ENCODE measurements around the gene FANCB. TPM values are rescaled to one million over a fixed set of nuclear protein-coding genes. Genes with fewer than 3 reads are reported as not detected.

FANCB gene
- total RNA-seq, 1 donor from 2014 or later = 18.8 TPM

DNA sequence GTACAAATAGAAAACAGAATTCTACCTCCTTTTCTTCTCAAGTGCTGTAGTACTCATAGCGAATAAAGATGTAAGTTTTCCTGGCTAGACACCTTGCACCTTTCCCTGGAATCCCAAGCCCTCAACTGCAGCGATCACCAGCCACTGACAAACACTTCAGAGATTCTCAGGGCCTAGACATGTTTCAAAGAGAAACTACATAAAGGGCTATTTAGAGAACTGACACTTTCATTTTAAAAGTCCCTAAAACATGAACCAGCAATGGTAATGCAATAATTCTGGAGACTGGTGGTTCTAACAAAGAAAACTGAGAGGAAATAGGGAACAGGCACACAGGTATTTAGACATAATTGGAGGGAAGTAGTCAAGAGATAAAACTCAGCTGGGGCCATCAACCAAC lies 35.7 kb downstream of the FANCB start:
- no peak for DNase-seq (ENCODE audit: low spot score)

DNA sequence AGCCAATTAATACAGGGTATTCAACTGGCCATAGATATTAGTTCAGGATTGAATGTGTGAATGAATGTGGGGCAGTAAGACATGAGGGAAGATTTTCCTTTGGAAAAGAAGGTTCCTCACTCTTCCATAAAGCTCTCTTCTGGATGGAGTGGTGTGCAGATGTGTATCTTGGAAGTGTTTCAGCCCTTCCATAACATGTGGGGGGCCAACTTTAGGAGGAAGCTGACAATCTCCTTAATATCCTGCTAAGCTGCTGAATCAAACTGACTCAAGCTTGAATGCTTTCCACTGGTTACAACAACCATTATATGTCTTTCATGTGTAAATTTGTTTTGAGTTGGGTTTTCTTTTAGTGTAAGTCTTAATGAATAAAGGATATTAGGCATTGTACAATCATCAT lies 40.3 kb downstream of the FANCB start:
- no peak for DNase-seq (ENCODE audit: low spot score)

DNA sequence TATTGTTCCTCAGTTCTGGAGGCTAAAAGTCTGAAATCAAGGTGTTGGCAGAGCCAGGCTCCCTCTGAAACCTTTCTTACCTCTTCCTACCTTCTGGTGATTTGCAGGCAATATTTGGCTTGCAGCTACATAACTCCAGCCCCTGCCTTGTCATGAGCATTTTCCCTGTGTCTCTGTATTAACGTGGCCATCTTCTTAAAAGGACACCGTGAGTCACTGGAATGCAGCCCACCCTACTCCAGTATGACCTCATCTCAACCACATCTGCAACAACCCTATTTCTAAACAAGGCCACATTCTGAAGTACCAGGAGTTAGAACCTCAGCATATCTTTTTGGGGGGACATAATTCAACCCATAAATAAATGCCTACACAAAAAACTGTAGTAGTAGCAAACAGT lies 40.7 kb downstream of the FANCB start:
- no peak for DNase-seq (ENCODE audit: low spot score)

DNA sequence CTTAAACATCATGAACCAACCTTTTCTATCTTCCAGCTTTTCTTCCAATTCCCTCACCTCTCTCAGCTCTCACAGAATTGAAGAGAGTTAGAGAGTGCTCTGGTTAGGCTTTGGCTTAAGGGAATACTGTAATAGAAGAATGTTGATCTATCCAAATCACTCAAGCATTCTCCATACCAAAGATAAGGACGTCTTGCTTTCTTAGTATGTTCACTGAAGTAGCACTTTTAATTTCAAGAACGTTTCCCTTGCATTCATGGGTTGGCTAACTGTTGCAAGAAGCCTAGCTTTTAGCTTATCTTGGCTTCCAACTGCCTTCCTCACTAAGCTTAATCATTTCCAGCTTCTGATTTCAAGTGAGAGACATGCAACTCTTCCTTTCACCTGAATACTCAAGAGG lies 43.2 kb downstream of the FANCB start:
- no peak for DNase-seq (ENCODE audit: low spot score)

DNA sequence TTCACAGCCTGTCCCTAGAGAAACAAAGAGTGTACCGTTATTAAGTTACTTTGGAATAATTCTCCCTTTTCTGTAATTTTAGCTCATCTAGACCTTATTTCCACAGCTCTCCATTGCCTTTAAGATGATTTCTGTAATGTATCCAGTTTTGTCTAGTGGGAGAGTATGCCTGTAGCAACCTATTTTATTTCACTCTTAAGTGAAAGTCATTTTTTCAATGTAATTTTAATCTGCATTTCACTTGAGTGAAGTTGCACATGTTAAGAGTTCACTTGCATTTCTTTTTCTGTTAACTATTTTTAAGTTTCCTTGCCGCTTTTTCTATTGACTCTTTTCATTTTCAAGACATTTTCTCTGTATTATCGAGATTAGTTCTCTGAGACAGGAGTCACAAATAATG lies 46.5 kb downstream of the FANCB start:
- DNase-seq (ENCODE audit: low spot score) = no peak

DNA sequence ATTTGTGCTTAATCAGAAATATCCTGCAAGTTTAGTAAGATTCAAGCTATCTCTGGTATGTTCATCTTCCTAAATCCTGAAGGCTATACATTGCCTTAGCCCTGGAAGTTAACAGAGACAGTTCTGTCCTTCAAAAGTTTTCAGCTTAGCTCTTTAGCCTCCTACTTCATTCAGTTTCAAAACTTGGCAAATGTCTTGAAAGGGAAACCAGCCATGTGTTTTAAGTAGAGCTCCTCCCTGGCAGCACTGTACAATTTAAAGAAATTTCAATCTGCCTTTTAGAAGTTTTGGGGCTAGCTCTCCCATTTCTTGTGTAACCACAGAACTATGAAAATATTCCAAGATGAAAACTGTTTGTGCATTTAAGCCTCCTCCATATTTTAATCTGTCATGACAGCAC lies 47.0 kb downstream of the FANCB start:
- DNase-seq (ENCODE audit: low spot score) = peak; percentile 88

DNA sequence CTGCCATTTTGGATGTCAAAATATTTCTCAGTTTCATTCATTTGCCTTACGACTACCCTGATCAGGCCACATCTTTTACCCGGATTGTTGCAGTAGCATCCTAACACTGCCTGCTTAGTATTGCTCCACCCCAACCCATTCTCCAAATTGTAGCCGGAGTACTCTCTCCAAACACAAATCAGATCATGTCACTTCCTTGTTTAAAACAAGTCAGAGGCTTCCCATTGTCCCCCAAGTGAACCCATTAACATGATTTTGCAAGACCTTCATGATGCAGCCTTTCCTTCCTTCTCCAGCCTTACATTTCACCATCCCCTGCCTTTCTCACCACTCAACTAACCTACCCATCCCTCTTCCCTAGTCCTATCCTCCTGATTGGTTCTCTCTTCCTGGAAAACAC lies 53.1 kb downstream of the FANCB start:
- DNase-seq (ENCODE audit: low spot score) = no peak

DNA sequence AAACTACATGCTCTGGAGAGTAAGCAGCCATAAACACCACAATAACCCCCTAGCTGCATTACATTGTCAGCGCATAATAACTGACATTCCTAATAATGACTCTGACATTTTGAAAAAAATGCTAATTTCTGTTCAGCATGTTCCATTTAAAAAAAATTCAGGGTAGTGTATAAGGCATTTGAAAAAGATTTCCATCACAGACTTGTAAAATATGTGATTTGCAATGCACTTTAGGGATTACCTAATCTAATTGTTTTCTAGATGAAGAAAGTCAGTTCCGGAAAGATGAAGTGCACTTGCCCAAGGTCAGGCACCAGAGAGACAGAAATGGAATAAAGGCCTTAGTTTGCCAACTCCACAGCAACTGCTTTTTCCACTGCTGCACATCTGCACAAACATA lies 55.3 kb downstream of the FANCB start:
- DNase-seq (ENCODE audit: low spot score) = no peak

DNA sequence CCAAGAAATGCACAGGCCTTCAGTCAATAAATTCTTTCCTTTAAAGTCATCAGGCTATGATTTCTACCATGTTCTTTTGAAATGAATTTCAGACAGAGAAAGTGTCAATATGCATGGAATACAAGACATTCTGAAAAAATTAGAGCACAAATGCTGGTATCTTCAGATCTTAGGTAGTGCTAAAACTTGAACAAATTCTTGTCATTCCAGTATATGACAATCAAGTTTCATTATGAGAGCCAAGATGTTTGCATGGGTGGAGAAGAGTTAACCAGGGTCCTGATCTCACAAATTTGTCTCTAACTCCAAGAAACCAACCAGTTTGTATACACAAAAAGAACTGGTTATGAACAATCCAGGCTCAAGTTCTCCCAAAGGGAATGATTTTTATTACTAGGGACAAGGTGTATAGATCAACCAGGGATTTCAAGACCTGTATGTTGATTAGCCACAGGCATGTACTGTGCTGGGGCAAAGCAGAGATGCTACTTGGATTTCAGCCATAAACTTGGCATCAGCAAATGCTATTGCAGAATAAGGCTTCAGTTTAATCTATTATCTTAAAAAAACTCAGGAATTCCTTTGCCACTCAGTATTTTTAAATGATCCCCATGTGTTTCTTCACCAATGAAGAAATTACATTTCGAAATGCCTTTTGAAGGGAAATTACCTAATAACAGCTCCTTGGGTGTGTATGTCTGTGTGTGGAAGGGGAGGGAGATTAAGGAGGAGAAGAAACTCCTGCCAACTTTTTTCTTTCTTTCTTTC lies 69.7 kb downstream of the FANCB start:
- no peak for DNase-seq (ENCODE audit: low spot score)

DNA sequence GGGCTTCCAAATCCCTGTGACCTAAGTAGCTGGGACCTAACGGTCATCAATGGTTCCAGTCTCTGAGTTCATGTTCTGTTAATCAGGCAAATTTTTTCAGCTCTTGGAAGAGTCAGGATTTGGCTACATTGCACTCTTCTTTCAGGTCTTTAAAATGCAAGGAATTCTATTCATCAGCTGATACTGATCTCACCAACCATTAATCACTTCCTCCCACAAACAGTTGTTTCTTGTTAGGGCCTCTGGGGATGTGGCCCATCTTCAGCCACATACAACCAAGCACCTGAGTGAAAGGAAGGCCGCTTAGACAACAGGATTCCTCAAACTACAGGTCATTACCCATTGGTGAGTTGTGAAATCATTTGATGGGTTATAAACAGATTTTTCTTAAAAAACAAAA lies 71.7 kb downstream of the FANCB start:
- no peak for DNase-seq (ENCODE audit: low spot score)

DNA sequence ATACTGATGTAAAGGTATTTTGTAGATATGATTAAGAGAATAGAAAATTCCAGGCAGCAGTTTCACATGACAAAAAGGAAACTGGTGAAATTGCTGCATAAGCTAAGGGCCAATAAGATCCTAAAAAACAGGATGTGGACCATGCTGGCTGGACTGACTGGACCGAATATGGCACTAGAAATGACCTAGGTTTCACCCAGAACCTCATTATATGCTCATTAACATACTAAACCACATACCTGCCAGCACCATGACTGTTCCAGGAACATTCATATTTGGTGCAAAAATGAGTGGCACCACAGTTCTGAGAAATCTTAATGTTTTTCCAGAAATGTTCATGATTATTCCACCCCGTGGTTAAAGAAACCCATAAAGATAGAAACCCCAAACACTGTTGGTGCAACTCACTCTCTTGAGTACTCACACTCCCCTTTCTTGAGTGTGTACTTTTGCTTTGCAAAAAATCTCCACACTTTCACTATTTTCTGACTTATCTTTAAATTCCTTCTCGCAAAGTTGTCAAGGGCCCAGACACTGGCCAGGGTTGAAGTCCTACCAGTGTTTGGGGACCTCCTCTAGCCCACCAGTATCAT lies 74.0 kb downstream of the FANCB start:
- no peak for DNase-seq (ENCODE audit: low spot score)

Other genes with a start within 250 kb of the FANCB start
- 77.8 TPM for gene MOSPD2, start 352 bp upstream of the FANCB start, total RNA-seq (ENCODE audit: insufficient read depth, low replicate concordance)